ENCODE data around the gene CASZ1.

CASZ1 gene

GRCh38 chr1:10777749-10778574, 18.5 kb downstream of the CASZ1 start:
- no peaks in the 10 kb centered on the region for H3K27me3 Mint-ChIP-seq
- no peak overlapping the region for H3K27ac Mint-ChIP-seq
- H3K4me3 Mint-ChIP-seq: no peak overlapping the region
- DNase-seq: no peak
- H3K4me1 Mint-ChIP-seq: no peaks in the 10 kb centered on the region
- H3K9me3 Mint-ChIP-seq: no peaks in the 10 kb centered on the region
- H3K36me3 Mint-ChIP-seq (ENCODE audit: low read depth): no peaks in the 10 kb centered on the region
- ATAC-seq: no peak

GRCh38 chr1:10776190-10776905, 20.1 kb downstream of the CASZ1 start:
- no peak overlapping the region for H3K27ac Mint-ChIP-seq
- ATAC-seq (no peak), DNase-seq (no peak)
- H3K9me3 Mint-ChIP-seq: no peaks in the 10 kb centered on the region
- H3K36me3 Mint-ChIP-seq (ENCODE audit: low read depth): no peaks in the 10 kb centered on the region
- no peaks in the 10 kb centered on the region for H3K27me3 Mint-ChIP-seq
- no peaks in the 10 kb centered on the region for H3K4me1 Mint-ChIP-seq
- no peak overlapping the region for H3K4me3 Mint-ChIP-seq

GRCh38 chr1:10775763-10776162, 20.7 kb downstream of the CASZ1 start:
- H3K9me3 Mint-ChIP-seq: no peaks in the 10 kb centered on the region
- no peaks in the 10 kb centered on the region for H3K36me3 Mint-ChIP-seq (ENCODE audit: low read depth)
- no peaks in the 10 kb centered on the region for H3K4me1 Mint-ChIP-seq
- H3K27me3 Mint-ChIP-seq: no peaks in the 10 kb centered on the region
- ATAC-seq: no peak
- H3K4me3 Mint-ChIP-seq: no peak overlapping the region
- no peak overlapping the region for H3K27ac Mint-ChIP-seq
- DNase-seq: no peak

- H3K4me1 Mint-ChIP-seq: no peaks in the 10 kb centered on the region
- ATAC-seq (no peak), DNase-seq (no peak)
- H3K27ac Mint-ChIP-seq: no peak overlapping the region
- no peaks in the 10 kb centered on the region for H3K27me3 Mint-ChIP-seq
- no peaks in the 10 kb centered on the region for H3K9me3 Mint-ChIP-seq
- no peak overlapping the region for H3K4me3 Mint-ChIP-seq
- no peaks in the 10 kb centered on the region for H3K36me3 Mint-ChIP-seq (ENCODE audit: low read depth)
Observed at GRCh38 chr1:10774615-10775310, 21.7 kb downstream of the CASZ1 start.

GRCh38 chr1:10773851-10774614, 22.4 kb downstream of the CASZ1 start:
- no peaks in the 10 kb centered on the region for H3K27me3 Mint-ChIP-seq
- no peak for ATAC-seq
- no peaks in the 10 kb centered on the region for H3K4me1 Mint-ChIP-seq
- H3K27ac Mint-ChIP-seq: no peak overlapping the region
- no peak for DNase-seq
- H3K9me3 Mint-ChIP-seq: no peaks in the 10 kb centered on the region
- H3K4me3 Mint-ChIP-seq: no peak overlapping the region
- H3K36me3 Mint-ChIP-seq (ENCODE audit: low read depth): no peaks in the 10 kb centered on the region

GRCh38 chr1:10773376-10773775, 23.1 kb downstream of the CASZ1 start:
- DNase-seq (no peak), ATAC-seq (no peak)
- Mint-ChIP-seq H3K4me3 (no peak overlapping the region), H3K27ac (no peak overlapping the region), H3K9me3 (no peaks in the 10 kb centered on the region), H3K36me3 (ENCODE audit: low read depth) (no peaks in the 10 kb centered on the region), H3K27me3 (no peaks in the 10 kb centered on the region), H3K4me1 (no peaks in the 10 kb centered on the region)

GRCh38 chr1:10772711-10773110, 23.7 kb downstream of the CASZ1 start:
- ATAC-seq: no peak
- Mint-ChIP-seq H3K4me3 (no peak overlapping the region), H3K9me3 (no peaks in the 10 kb centered on the region), H3K4me1 (no peaks in the 10 kb centered on the region), H3K36me3 (ENCODE audit: low read depth) (no peaks in the 10 kb centered on the region), H3K27me3 (no peaks in the 10 kb centered on the region), H3K27ac (no peak overlapping the region)
- no peak for DNase-seq

GRCh38 chr1:10771789-10772188, 24.7 kb downstream of the CASZ1 start:
- H3K27ac Mint-ChIP-seq: no peak overlapping the region
- no peak overlapping the region for H3K4me3 Mint-ChIP-seq
- H3K9me3 Mint-ChIP-seq: no peaks in the 10 kb centered on the region
- H3K27me3 Mint-ChIP-seq: no peaks in the 10 kb centered on the region
- no peaks in the 10 kb centered on the region for H3K4me1 Mint-ChIP-seq
- DNase-seq (no peak), ATAC-seq (no peak)
- H3K36me3 Mint-ChIP-seq (ENCODE audit: low read depth): no peaks in the 10 kb centered on the region

- no peak for ATAC-seq
- Mint-ChIP-seq H3K4me1 (no peaks in the 10 kb centered on the region), H3K9me3 (no peaks in the 10 kb centered on the region), H3K36me3 (ENCODE audit: low read depth) (no peaks in the 10 kb centered on the region), H3K4me3 (no peak overlapping the region), H3K27ac (no peak overlapping the region), H3K27me3 (peaks cover 2% of the 10 kb centered on the region)
- DNase-seq: no peak
Observed at GRCh38 chr1:10768552-10768951, 27.9 kb downstream of the CASZ1 start.

- Mint-ChIP-seq H3K36me3 (ENCODE audit: low read depth) (no peaks in the 10 kb centered on the region), H3K9me3 (no peaks in the 10 kb centered on the region), H3K4me1 (no peaks in the 10 kb centered on the region), H3K27ac (no peak overlapping the region), H3K4me3 (no peak overlapping the region), H3K27me3 (peaks cover 2% of the 10 kb centered on the region)
- DNase-seq (no peak), ATAC-seq (no peak)
Observed at GRCh38 chr1:10767282-10767681, 29.2 kb downstream of the CASZ1 start.

- DNase-seq (no peak), ATAC-seq (no peak)
- Mint-ChIP-seq H3K27me3 (peaks cover 2% of the 10 kb centered on the region), H3K27ac (no peak overlapping the region), H3K36me3 (ENCODE audit: low read depth) (no peaks in the 10 kb centered on the region), H3K4me1 (no peaks in the 10 kb centered on the region), H3K9me3 (no peaks in the 10 kb centered on the region), H3K4me3 (no peak overlapping the region)
Observed at GRCh38 chr1:10765734-10766478, 30.5 kb downstream of the CASZ1 start.

- Mint-ChIP-seq H3K27me3 (peaks cover 2% of the 10 kb centered on the region), H3K9me3 (no peaks in the 10 kb centered on the region), H3K4me3 (no peak overlapping the region)
Observed at GRCh38 chr1:10765304-10765703, 31.1 kb downstream of the CASZ1 start.

GRCh38 chr1:10764296-10764798, 32.1 kb downstream of the CASZ1 start:
- Mint-ChIP-seq H3K36me3 (ENCODE audit: low read depth) (no peaks in the 10 kb centered on the region), H3K27ac (no peak overlapping the region), H3K27me3 (peaks cover 2% of the 10 kb centered on the region), H3K9me3 (no peaks in the 10 kb centered on the region), H3K4me1 (no peaks in the 10 kb centered on the region), H3K4me3 (no peak overlapping the region)
- ATAC-seq (no peak), DNase-seq (no peak)

More at GRCh38 chr1:10765304-10765703, 31.1 kb downstream of the CASZ1 start:
- Mint-ChIP-seq H3K36me3 (ENCODE audit: low read depth) (no peaks in the 10 kb centered on the region), H3K4me1 (no peaks in the 10 kb centered on the region), H3K27ac (no peak overlapping the region)
- DNase-seq (no peak), ATAC-seq (no peak)

- H3K9me3 Mint-ChIP-seq: no peaks in the 10 kb centered on the region
- no peaks in the 10 kb centered on the region for H3K36me3 Mint-ChIP-seq (ENCODE audit: low read depth)
- H3K4me3 Mint-ChIP-seq: no peak overlapping the region
- peaks cover under 1% of the 10 kb centered on the region for H3K4me1 Mint-ChIP-seq
- peaks cover 2% of the 10 kb centered on the region for H3K27me3 Mint-ChIP-seq
- ATAC-seq (no peak), DNase-seq (no peak)
- no peak overlapping the region for H3K27ac Mint-ChIP-seq
Observed at GRCh38 chr1:10762875-10763274, 33.6 kb downstream of the CASZ1 start.

All from activated naive CD8-positive, alpha-beta T cell treated with anti-CD3 and anti-CD28 coated beads, Interleukin-2, amount 50 U/mL, for 24 hours (primary cell).